Trophoblast cell (in vitro differentiated cells and primary cell): ENCODE results near the gene PHC3.

Experiments used
- DNase-seq, 2 donors: peaks; one replicate each; pipeline ENCODE4 v3.0.0-alpha.2; 2016
- H2AFZ ChIP-seq: 2 replicates; pipeline ENCODE4 v1.6.1; 2013; ENCODE audit warnings: low read length, moderate library complexity, mild to moderate bottlenecking; ENCODE audit not compliant: insufficient read depth, poor library complexity
- H2AK5ac ChIP-seq: 2 replicates; pipeline ENCODE4 v1.6.1; 2013; ENCODE audit warnings: mild to moderate bottlenecking, low read length
- H2BK120ac ChIP-seq: 2 replicates; pipeline ENCODE4 v1.6.1; 2013; ENCODE audit warnings: low read length, mild to moderate bottlenecking, moderate library complexity; ENCODE audit not compliant: insufficient read depth, poor library complexity
- H2BK12ac ChIP-seq: 2 replicates; pipeline ENCODE4 v1.6.1; 2013; ENCODE audit warnings: mild to moderate bottlenecking, low read length, moderate library complexity
- H2BK5ac ChIP-seq: 2 replicates; pipeline ENCODE4 v1.6.1; 2013; ENCODE audit warnings: low read length, low read depth, moderate library complexity, mild to moderate bottlenecking; ENCODE audit not compliant: poor library complexity
- H3K14ac ChIP-seq: 2 replicates; pipeline ENCODE4 v1.6.1; 2013; ENCODE audit warnings: mild to moderate bottlenecking, low read length
- H3K18ac ChIP-seq: 2 replicates; pipeline ENCODE4 v1.6.1; 2013; ENCODE audit warnings: mild to moderate bottlenecking, low read length
- H3K23ac ChIP-seq: 2 replicates; pipeline ENCODE4 v1.6.1; 2013; ENCODE audit warnings: low read length
- H3K27ac ChIP-seq: 2 replicates; pipeline ENCODE4 v1.5.1; 2013; ENCODE audit warnings: low read depth, mild to moderate bottlenecking, inconsistent platforms, low read length, moderate library complexity
- H3K27me3 ChIP-seq: 2 replicates; pipeline ENCODE4 v1.6.1; 2013; ENCODE audit warnings: inconsistent platforms, mild to moderate bottlenecking, low read length, moderate library complexity; ENCODE audit not compliant: insufficient read depth
- H3K36me3 ChIP-seq, 2 experiments: 1 replicate in 1 of 2; 2 replicates in 1 of 2; pipeline ENCODE4 v1.6.1; 2013; ENCODE audit warnings: low read length in 2 of 2, mild to moderate bottlenecking in 2 of 2, moderate library complexity in 1 of 2; ENCODE audit not compliant: insufficient read depth in 2 of 2, control insufficient read depth in 1 of 2
- H3K4ac ChIP-seq: 2 replicates; pipeline ENCODE4 v1.6.1; 2013; ENCODE audit warnings: low read depth, mild to moderate bottlenecking, low read length, moderate library complexity
- H3K4me1 ChIP-seq, 2 experiments: 1 replicate in 1 of 2; 2 replicates in 1 of 2; pipeline ENCODE4 v1.6.1; 2013; ENCODE audit warnings: low read length in 2 of 2, mild to moderate bottlenecking in 2 of 2, moderate library complexity in 1 of 2; ENCODE audit not compliant: insufficient read depth in 2 of 2, control insufficient read depth in 1 of 2
- H3K4me2 ChIP-seq: 2 replicates; pipeline ENCODE4 v1.6.1; 2013; ENCODE audit warnings: inconsistent platforms, mild to moderate bottlenecking, low read length, moderate library complexity
- H3K4me3 ChIP-seq: 2 replicates; pipeline ENCODE4 v1.5.1; 2013; ENCODE audit warnings: mild to moderate bottlenecking, low read depth, low read length, inconsistent platforms
- H3K79me1 ChIP-seq: one replicate; pipeline ENCODE4 v1.6.1; 2013; ENCODE audit warnings: low read length
- H3K79me2 ChIP-seq: 2 replicates; pipeline ENCODE4 v1.6.1; 2013; ENCODE audit warnings: low read length, mild to moderate bottlenecking; ENCODE audit not compliant: control insufficient read depth, insufficient read depth, poor library complexity
- H3K9ac ChIP-seq: 2 replicates; pipeline ENCODE4 v1.6.1; 2013; ENCODE audit warnings: mild to moderate bottlenecking, low read length
- H3K9me3 ChIP-seq: 2 replicates; pipeline ENCODE4 v1.6.1; 2013; ENCODE audit warnings: low read depth, mild to moderate bottlenecking, control low read depth, inconsistent platforms, low read length; ENCODE audit not compliant: insufficient read depth
- H4K12ac ChIP-seq: 2 replicates; pipeline ENCODE4 v1.6.1; 2013; ENCODE audit warnings: low read depth, mild to moderate bottlenecking, low read length, moderate library complexity
- H4K8ac ChIP-seq: 2 replicates; pipeline ENCODE4 v1.6.1; 2013; ENCODE audit warnings: low read depth, mild to moderate bottlenecking, low read length, moderate library complexity
- H4K91ac ChIP-seq: one replicate; pipeline ENCODE4 v1.6.1; 2013; ENCODE audit warnings: low read depth, mild to moderate bottlenecking, low read length, moderate library complexity
- WGBS: extraction: QIAGEN DNeasy Blood & Tissue Kit; methylation state at CpG from one replicate; pipeline ENCODE4 v1.1.7; 2013; ENCODE audit warnings: missing lambda C conversion rate; ENCODE audit not compliant: insufficient read length, insufficient coverage; ENCODE audit errors: extremely low coverage; 5-methylcytosine and 5-hydroxymethylcytosine counted together

The PHC3 gene

GRCh38 chr3:170076715-170077238, 104.8 kb downstream of the PHC3 start:
- Histone ChIP-seq H3K4me3 (no peak overlapping the region), H4K12ac (no peak overlapping the region), H3K4me2 (no peak overlapping the region), H3K9ac (no peak overlapping the region), H4K8ac (no peak overlapping the region), H4K91ac (no peak overlapping the region), H3K4me1 (no peaks in the 10 kb centered on the region), H3K79me1 (no peaks in the 10 kb centered on the region), H3K79me2 (no peaks in the 10 kb centered on the region), H2AK5ac (no peak overlapping the region), H2BK120ac (no peak overlapping the region), H3K9me3 (no peaks in the 10 kb centered on the region), H3K14ac (no peak overlapping the region), H3K23ac (no peak overlapping the region), H3K18ac (no peak overlapping the region), H2AFZ (no peak overlapping the region), H3K27ac (no peak overlapping the region), H3K27me3 (no peaks in the 10 kb centered on the region), H3K4ac (no peak overlapping the region), H2BK12ac (no peak overlapping the region), H3K36me3 (no peaks in the 10 kb centered on the region), H2BK5ac (no peak overlapping the region)
- WGBS = no CpG with 5 or more reads among the region's 6 CpGs
- no peak for DNase-seq

- Histone ChIP-seq H3K27ac (no peak overlapping the region), H3K9ac (no peak overlapping the region), H4K12ac (no peak overlapping the region), H3K4ac (no peak overlapping the region), H2AFZ (no peak overlapping the region), H3K14ac (no peak overlapping the region), H3K4me1 (no peaks in the 10 kb centered on the region), H4K91ac (no peak overlapping the region), H3K9me3 (no peaks in the 10 kb centered on the region), H3K4me2 (no peak overlapping the region), H3K27me3 (no peaks in the 10 kb centered on the region), H4K8ac (no peak overlapping the region), H3K18ac (no peak overlapping the region), H3K79me1 (no peaks in the 10 kb centered on the region), H3K4me3 (no peak overlapping the region), H2BK5ac (no peak overlapping the region), H3K36me3 (no peaks in the 10 kb centered on the region), H2AK5ac (no peak overlapping the region), H2BK12ac (no peak overlapping the region), H3K23ac (no peak overlapping the region), H2BK120ac (no peak overlapping the region), H3K79me2 (no peaks in the 10 kb centered on the region)
- WGBS = no CpG with 5 or more reads among the region's 4 CpGs
- DNase-seq = no peak
Measured at GRCh38 chr3:170075441-170076091, 106.0 kb downstream of the PHC3 start.

- Histone ChIP-seq H2AK5ac (no peak overlapping the region), H3K4me2 (no peak overlapping the region), H2AFZ (no peak overlapping the region), H3K9me3 (no peaks in the 10 kb centered on the region), H2BK5ac (no peak overlapping the region), H3K27ac (no peak overlapping the region), H3K4me3 (no peak overlapping the region), H3K4me1 (no peaks in the 10 kb centered on the region), H3K18ac (no peak overlapping the region), H3K79me1 (no peaks in the 10 kb centered on the region), H3K36me3 (no peaks in the 10 kb centered on the region), H4K12ac (no peak overlapping the region), H3K14ac (no peak overlapping the region), H4K91ac (no peak overlapping the region), H3K27me3 (no peaks in the 10 kb centered on the region), H2BK12ac (no peak overlapping the region), H3K4ac (no peak overlapping the region), H2BK120ac (no peak overlapping the region), H4K8ac (no peak overlapping the region), H3K23ac (no peak overlapping the region), H3K9ac (no peak overlapping the region), H3K79me2 (no peaks in the 10 kb centered on the region)
- WGBS = no CpG with 5 or more reads among the region's 18 CpGs
- DNase-seq = no peak
Measured at GRCh38 chr3:170064108-170064507, 117.4 kb downstream of the PHC3 start.

- no peaks in the 10 kb centered on the region for H3K9me3 ChIP-seq
- no peak overlapping the region for H2AFZ ChIP-seq
- H3K18ac ChIP-seq = no peak overlapping the region
- H3K79me1 ChIP-seq = no peaks in the 10 kb centered on the region
- no peaks in the 10 kb centered on the region for H3K79me2 ChIP-seq
- no peak for DNase-seq
- WGBS = no CpG with 5 or more reads among the region's 15 CpGs
- no peak overlapping the region for H3K4me2 ChIP-seq
- H3K27me3 ChIP-seq = no peaks in the 10 kb centered on the region
- no peak overlapping the region for H2BK5ac ChIP-seq
- no peak overlapping the region for H3K4ac ChIP-seq
- no peak overlapping the region for H3K27ac ChIP-seq
- no peak overlapping the region for H4K12ac ChIP-seq
- no peak overlapping the region for H2BK120ac ChIP-seq
- H2AK5ac ChIP-seq = no peak overlapping the region
- H3K4me1 ChIP-seq = no peaks in the 10 kb centered on the region
- H4K91ac ChIP-seq = no peak overlapping the region
- no peak overlapping the region for H4K8ac ChIP-seq
- no peaks in the 10 kb centered on the region for H3K36me3 ChIP-seq
- no peak overlapping the region for H3K23ac ChIP-seq
- no peak overlapping the region for H3K9ac ChIP-seq
- no peak overlapping the region for H3K4me3 ChIP-seq
- no peak overlapping the region for H3K14ac ChIP-seq
- no peak overlapping the region for H2BK12ac ChIP-seq
Measured at GRCh38 chr3:170063691-170064090, 117.8 kb downstream of the PHC3 start.
